BJ (cell line): ENCODE results near the gene RFTN1. TPM values are rescaled to one million over a fixed set of nuclear protein-coding genes. Genes with fewer than 3 reads are reported as not detected.
A peak's percentile ranks its signal among the peaks of the same experiment; 100 is the strongest.

Experiments used
- CTCF ChIA-PET: fragments of 350-600 bp; formaldehyde crosslinking; extraction: SDS; loops from one replicate; lab custom pipeline; 2021; ENCODE audit warnings: antibody characterized with exemption, inconsistent platforms; lab: Yijun Ruan, JAX
- POLR2A ChIA-PET: fragments of 300-600 bp; sonication (Branson Sonifier 250); formaldehyde crosslinking; extraction: SDS; loops from one replicate; lab custom pipeline; 2021; ENCODE audit warnings: antibody characterized with exemption; lab: Charles Lee
- DNase-seq: peaks from one replicate; pipeline ENCODE4 v3.0.0-alpha.2; 2011; ENCODE audit warnings: low read depth
- H3K27me3 ChIP-seq: 2 replicates; pipeline ENCODE4 v1.6.0; 2011; ENCODE audit warnings: low read length; ENCODE audit not compliant: control insufficient read depth, insufficient read depth
- H3K36me3 ChIP-seq: 2 replicates; pipeline ENCODE4 v1.5.1; 2011; ENCODE audit warnings: low read length; ENCODE audit not compliant: control insufficient read depth, insufficient read depth
- H3K4me3 ChIP-seq: 2 replicates; pipeline ENCODE4 v1.5.1; 2011; ENCODE audit warnings: low read depth, mild to moderate bottlenecking, control low read depth, low read length
- polyA plus RNA-seq: library from polyadenylated mRNA; depleted of rRNA; stranded (reverse); fragments of >200 nt; gene quantifications from 2 replicates; pipeline ENCODE4 v1.2.3, GENCODE V29; 2011
- TF ChIP-seq, protein P1 (sequence below): IDR thresholded peaks from 2 replicates; pipeline ENCODE4 v1.5.1; 2011; ENCODE audit warnings: low read depth, mild to moderate bottlenecking, control low read depth, inconsistent platforms, low read length, moderate library complexity; ENCODE audit not compliant: insufficient read depth

RFTN1 gene
- polyA plus RNA-seq, 1 experiment, result 49.0 TPM

DNA sequence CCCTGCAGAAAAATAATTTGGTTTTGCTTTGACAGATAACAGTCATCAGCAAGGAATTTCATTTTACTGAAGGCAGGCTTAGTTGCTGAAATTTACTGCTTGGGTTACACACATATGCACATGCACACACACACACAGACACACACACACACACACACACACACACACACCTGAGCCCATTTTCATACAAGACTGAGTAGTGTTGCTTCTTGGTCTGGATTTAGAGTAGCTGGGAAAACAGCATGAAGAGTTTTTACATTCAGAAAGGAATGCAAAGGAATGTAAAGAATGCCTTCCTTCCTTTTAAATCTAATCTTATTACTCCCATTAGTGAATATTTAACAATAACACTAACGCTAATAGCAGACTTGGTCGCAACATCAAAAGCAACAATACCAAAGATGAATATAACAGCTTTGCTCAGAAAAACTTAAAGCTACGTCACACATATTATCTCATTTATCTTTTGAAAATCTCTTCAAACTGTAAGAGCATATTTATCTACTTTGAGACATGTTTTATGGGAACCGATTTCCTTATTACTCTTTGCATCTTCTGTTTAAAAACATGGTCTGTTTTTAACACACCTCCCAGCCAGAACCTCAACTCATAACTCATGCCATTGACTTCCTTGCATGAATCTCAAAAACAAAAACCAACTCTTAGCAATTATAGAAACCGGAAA, 32.5 kb downstream of the RFTN1 start:
- H3K36me3 ChIP-seq, result no peaks in the 10 kb centered on the region
- TF ChIP-seq, protein P1, sequence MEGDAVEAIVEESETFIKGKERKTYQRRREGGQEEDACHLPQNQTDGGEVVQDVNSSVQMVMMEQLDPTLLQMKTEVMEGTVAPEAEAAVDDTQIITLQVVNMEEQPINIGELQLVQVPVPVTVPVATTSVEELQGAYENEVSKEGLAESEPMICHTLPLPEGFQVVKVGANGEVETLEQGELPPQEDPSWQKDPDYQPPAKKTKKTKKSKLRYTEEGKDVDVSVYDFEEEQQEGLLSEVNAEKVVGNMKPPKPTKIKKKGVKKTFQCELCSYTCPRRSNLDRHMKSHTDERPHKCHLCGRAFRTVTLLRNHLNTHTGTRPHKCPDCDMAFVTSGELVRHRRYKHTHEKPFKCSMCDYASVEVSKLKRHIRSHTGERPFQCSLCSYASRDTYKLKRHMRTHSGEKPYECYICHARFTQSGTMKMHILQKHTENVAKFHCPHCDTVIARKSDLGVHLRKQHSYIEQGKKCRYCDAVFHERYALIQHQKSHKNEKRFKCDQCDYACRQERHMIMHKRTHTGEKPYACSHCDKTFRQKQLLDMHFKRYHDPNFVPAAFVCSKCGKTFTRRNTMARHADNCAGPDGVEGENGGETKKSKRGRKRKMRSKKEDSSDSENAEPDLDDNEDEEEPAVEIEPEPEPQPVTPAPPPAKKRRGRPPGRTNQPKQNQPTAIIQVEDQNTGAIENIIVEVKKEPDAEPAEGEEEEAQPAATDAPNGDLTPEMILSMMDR, result no peak
- ChIA-PET CTCF (interaction anchor here (0.8 to 1.7 kb wide), 2 partner anchors 15 to 94 kb away, joined by 3 to 4 read pairs; no protein-coding TSS in a partner anchor), POLR2A (no interaction called here)
- H3K4me3 ChIP-seq, result no peak overlapping the region
- peak; percentile 26 for DNase-seq
- no peaks in the 10 kb centered on the region for H3K27me3 ChIP-seq

DNA sequence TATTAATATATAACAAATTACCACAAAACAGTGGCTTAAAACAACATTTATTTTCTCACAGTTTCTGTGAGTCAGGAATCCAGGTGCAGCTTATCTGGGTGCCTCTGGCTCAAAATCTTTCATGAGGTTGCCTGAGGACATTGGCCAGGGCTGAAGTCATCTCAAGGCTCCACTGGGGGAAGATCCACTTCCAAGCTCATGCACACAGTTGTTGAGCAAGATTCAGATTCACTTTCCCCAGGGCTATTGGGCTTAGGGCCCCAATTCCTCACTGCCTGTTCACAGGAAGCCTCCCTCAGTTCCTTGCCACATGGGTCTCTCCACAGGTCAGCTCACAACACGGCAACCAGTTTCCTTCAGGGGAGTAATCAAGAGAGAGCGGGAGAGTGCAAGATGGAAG, 35.0 kb downstream of the RFTN1 start:
- CTCF ChIA-PET, result interaction anchor here (1.0 kb wide), 1 partner anchor 38 kb away, joined by 3 read pairs; no protein-coding TSS in a partner anchor
- TF ChIP-seq, protein P1, result no peak
- POLR2A ChIA-PET, result no interaction called here
- Histone ChIP-seq H3K27me3 (no peaks in the 10 kb centered on the region), H3K4me3 (no peak overlapping the region), H3K36me3 (no peaks in the 10 kb centered on the region)
- DNase-seq, result no peak

DNA sequence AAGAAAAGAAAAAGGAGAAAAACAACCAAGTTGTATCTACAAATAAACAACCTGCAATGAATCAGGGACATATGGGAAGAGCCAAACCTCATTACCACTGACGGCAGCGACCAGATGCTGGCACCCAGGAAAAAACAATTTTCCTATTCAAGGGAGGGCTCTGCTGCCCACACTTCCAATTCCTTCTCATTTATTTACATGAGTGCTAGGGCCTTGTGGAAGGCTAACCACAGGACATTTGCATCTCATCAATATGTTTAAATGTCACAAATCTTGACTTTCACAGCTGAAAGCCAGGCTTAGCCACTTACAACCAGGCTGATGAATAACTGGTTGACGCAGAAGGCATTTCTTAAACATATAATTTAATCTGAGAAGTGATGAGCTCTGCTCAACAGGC, 36.0 kb downstream of the RFTN1 start:
- Histone ChIP-seq H3K36me3 (no peaks in the 10 kb centered on the region), H3K27me3 (no peaks in the 10 kb centered on the region), H3K4me3 (no peak overlapping the region)
- no peak for DNase-seq
- TF ChIP-seq, protein P1, result no peak
- POLR2A ChIA-PET, result no interaction called here
- CTCF ChIA-PET, result interaction anchor here (0.5 to 1.2 kb wide), 2 partner anchors 47 to 61 kb away, joined by 3 to 4 read pairs; no protein-coding TSS in a partner anchor

DNA sequence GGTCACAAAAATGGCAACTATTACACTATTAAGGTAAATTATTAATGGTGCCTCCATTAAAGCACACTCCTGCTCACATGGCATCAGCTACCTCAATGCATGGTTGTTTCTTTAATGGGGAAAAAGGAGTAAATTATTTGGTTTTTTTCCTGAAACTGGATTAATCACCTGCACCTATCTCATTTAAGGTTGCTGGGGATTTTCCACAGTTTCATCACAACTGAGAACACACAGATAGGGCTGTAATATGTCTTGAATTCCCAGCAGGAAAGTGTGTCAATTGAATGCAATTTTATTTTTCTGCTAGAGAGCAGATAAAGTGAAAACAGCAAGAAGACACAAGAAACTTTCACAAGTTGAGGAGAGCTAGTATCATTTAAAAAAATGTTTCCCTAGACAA, 36.4 kb downstream of the RFTN1 start:
- H3K27me3 ChIP-seq, result no peaks in the 10 kb centered on the region
- ChIA-PET CTCF (interaction anchor here (0.5 to 1.2 kb wide), 4 partner anchors 27 to 60 kb away, joined by 3 to 4 read pairs (median 3); no protein-coding TSS in a partner anchor), POLR2A (no interaction called here)
- TF ChIP-seq, protein P1, result no peak
- no peak for DNase-seq
- H3K4me3 ChIP-seq, result no peak overlapping the region
- no peaks in the 10 kb centered on the region for H3K36me3 ChIP-seq

DNA sequence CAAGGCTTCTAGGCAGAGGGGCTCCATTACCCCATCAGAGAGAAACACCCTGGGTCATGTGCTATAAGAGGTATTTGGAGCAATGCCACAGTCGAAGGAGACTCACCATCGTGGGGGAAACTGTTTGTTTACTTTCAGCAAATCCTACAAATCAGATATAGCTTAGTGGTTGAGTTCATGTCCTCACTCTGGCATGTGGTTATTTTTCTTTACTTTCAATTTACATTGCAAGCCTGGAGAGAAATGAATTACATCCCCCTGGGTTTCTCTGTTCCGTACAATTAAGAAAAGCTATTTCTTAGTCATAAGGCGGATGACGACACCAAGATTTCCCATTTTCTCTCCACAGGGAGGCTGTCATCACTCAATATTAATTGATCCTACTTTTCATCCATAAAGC, 36.9 kb downstream of the RFTN1 start:
- TF ChIP-seq, protein P1, result no peak
- ChIA-PET CTCF (interaction anchor here (0.7 to 1.2 kb wide), 4 partner anchors 24 to 46 kb away, joined by 3 read pairs; no protein-coding TSS in a partner anchor), POLR2A (no interaction called here)

More for the DNA sequence above, 36.9 kb downstream of the RFTN1 start:
- Histone ChIP-seq H3K27me3 (no peaks in the 10 kb centered on the region), H3K4me3 (no peak overlapping the region), H3K36me3 (no peaks in the 10 kb centered on the region)
- peak; percentile 56 for DNase-seq
